ENCODE results near the gene FIGLA.
"Not testable (repeated sequence)": the region's sequence is repeated elsewhere in the genome, so short reads cannot be mapped to it uniquely, and the experiment has no call there.

Gene FIGLA

DNA sequence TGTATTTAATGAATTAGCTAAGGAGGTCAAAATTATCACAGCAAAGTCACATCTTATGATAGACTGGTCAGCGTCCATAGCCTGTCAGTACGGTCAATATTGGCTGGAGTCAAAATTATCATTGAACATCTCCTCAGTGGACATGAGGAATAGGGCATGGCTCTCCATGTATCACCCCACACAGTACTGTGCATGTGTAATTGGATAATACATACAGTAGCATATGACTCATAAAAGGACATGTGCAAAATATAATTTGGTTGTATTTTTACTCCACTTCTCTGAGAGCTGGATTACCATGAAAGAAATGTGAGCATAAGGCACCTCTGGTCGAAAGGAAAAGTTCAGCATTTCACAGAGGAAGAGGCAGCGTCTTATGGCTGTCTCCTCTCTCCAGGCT is 47.4 kb downstream of the FIGLA start:
- no peak for DNase-seq

DNA sequence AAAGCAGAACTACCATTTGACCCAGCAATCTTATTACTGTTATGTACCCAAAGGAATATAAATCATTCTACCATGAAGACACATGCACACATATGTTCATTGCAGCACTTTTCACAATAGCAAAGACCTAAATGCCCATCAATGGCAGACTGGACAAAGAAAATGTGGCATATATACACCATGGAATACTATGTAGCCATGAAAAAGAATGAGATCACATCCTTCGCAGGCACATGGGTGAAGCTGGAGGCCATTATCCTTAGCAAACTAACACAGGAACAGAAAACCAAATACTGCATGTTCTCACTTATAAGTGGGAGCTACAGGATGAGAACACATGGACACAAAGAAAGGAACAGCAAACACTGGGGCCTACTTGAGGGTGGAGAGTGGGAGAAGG is 51.0 kb downstream of the FIGLA start:
- DNase-seq, result not testable (repeated sequence)

DNA sequence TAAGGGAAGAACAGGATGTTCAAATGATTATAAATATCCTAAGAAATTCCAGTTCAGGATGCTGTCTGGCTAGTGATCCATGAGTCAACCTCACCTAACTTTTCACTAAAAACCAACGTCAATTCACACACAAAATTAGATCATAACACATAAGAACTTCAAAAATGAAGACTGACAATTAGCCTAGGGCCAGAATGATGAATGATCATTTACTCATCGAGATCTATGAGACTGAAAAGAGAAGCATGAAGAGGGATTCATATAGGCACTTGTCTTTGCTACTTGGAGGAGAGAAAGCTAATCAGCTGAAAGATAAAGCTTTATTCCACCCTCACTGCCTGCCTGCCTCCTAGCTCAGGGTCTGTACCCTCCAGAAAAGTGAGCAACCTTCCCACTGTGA is 52.3 kb downstream of the FIGLA start:
- DNase-seq, result no peak

DNA sequence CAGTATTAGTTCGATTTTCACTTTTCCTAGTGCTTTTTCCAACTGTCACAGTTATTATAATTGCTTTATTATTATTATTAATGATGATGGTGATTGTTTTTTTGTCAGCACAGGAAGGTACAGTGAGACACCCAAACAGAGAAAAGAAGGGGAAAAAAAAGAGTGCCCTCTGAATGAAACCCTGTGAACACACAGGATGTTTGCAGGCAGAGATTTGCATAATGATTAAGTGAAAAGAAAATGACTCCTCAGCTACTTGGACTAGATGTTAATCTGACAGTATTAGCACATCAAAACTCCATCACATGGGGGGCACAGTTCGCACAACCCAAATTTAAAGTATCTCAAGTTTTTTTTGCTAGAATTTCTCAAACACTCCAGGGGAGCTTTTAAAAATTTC is 55.4 kb downstream of the FIGLA start:
- DNase-seq, result no peak

DNA sequence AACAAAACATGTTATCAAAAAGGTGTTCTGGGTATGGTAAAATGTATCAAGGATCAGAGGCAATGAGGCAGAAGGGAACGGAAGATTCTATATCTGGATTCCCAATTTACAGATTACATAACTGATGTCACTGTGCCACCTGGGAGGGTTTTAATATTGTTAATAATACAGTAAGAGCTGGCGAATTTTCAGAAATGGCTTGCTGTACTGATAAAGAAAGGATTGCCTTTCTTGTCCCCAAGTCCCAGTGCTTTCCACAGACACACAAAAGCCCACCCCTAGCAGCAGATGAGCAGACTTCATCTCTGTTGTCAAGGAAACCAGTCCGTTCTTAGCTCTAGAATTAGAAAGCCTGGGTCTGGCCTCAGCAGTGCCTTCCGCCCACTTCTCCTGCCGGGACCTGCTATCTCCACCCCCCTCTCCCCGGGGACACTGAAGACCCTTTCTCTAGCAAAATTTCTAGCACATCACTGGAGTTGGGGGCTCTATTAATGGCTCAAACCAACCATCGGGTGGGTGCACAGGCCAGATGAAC is 56.7 kb downstream of the FIGLA start:
- DNase-seq, result no peak

DNA sequence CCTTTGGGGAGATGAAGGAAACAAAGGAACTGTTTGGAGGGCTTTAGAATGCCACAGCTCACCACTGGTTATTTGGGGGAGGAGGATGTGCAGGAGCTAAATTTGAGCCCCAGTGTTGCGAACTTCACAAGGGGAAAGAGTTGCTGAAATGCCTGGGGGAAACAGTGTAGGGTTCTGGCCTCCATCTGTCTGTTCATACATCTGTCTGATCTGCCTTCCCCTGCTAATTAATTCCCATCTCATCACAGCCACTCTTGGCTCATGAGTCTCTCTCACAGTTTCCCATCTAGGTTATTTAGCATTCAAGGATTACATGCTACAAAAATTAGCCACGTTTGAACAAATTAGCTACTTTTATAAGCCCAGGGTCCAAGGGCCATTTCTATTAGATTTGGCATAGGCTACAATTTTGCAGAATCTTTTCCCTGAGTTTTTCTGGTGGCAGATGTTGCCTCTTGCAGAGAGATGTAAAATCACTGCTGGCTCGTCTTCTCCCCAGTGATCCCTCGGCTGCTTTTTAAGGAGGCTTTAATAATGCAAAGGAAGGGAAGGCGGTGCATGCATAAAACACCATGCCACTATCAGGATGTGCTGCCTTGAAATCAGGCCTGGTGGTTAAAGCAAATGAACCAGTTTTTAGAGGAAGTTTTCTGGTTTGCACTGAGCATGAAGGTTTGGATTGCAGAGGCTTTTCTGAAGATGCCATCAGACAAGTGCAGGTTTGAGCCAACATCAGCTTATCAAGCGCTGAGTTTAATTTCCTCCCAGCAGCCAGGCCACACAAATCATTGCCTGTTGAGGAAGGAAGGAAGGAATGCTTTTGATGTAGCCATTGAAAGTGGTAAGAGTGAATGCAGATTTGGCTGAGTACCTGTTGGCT is 57.4 kb downstream of the FIGLA start:
- no peak for DNase-seq

DNA sequence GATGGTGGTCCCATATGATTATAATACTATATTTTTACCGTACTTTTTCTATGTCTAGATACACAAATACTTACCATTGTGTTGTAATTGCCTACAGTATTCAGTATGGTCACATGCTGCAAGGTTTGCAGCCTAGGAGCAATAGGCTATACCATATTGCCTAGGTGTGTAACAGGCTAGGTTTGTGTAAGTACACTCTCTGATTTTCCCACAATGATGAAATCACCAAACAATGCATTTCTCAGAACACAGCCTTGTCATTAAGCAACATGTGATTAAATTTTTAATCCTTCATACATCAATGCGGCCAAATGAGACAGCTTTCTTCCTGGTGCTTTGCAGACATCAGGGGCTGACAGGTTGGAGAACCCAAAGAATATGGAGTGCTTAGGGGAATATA is 59.7 kb downstream of the FIGLA start:
- no peak for DNase-seq

DNA sequence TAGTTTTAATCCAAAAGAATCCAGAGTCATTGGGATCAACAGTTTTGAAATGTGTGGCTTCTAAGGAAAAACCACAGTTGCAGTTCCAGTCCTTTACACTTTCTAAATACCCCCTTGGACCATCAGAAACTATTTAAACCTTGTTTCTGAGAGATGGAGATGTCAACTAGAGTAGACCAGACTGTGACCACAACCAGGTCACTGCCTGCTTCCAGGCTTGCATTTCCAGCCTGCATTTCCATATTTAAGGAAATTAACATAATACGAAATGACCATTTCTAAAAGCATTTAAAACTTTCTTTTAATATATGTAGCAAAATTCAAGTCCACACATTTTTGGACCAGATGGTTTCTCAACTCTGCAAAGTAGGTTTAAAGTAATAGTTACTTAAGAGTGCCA is 60.8 kb downstream of the FIGLA start:
- DNase-seq, result no peak

DNA sequence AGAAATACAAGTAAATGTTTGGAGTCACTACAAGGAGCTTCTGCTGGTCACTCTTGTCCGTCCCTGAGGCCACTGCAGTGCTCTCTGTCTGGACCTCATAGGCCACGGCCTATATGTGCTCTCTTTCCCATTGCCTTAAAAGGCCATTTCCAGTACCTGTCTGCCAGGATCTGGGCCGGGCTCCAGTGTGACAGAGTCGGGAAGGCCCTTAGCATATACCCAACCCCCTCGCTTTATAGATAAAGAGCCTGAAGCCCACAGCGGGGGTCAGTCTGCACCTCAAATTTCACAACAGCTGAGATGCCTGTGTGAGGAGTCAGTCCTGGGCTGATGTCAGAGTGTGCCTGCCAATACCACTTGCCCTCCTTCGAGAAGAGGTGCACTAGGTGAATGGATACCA is 62.3 kb downstream of the FIGLA start:
- no peak for DNase-seq

All from NCI-H2081 treated with DMSO at 0.1 percent for 48 hours (cell line).